ENCODE data around the gene C10orf143.

C10orf143 gene

DNA sequence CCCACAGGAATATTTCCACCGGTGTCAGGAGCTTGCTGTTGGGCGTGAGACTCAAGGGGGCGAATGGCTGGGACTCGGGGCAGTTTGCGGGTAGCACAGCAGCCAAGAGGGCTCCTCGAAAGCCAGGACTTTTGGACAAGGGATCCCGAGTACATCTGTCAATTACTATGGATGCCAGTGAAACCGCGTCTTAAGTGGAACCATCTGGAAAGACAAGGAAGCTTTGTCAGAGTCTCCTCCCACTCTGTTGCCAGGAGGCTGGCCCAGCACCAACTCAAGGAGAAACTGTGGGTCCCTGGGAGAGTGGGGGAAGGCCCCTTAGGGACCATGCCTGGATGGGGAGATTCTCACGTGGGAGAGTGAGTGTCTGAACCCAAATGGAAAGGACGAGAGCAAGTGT lies 57.1 kb downstream of the C10orf143 start:
- no peak overlapping the region for H3K4me3 ChIP-seq (ENCODE audit: low read depth, low read length)
- TF ChIP-seq, protein P1, sequence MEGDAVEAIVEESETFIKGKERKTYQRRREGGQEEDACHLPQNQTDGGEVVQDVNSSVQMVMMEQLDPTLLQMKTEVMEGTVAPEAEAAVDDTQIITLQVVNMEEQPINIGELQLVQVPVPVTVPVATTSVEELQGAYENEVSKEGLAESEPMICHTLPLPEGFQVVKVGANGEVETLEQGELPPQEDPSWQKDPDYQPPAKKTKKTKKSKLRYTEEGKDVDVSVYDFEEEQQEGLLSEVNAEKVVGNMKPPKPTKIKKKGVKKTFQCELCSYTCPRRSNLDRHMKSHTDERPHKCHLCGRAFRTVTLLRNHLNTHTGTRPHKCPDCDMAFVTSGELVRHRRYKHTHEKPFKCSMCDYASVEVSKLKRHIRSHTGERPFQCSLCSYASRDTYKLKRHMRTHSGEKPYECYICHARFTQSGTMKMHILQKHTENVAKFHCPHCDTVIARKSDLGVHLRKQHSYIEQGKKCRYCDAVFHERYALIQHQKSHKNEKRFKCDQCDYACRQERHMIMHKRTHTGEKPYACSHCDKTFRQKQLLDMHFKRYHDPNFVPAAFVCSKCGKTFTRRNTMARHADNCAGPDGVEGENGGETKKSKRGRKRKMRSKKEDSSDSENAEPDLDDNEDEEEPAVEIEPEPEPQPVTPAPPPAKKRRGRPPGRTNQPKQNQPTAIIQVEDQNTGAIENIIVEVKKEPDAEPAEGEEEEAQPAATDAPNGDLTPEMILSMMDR (IDR thresholded peaks at IDR 0.05; ENCODE audit: borderline replicate concordance, insufficient read depth, low read depth, low read length): no peak

DNA sequence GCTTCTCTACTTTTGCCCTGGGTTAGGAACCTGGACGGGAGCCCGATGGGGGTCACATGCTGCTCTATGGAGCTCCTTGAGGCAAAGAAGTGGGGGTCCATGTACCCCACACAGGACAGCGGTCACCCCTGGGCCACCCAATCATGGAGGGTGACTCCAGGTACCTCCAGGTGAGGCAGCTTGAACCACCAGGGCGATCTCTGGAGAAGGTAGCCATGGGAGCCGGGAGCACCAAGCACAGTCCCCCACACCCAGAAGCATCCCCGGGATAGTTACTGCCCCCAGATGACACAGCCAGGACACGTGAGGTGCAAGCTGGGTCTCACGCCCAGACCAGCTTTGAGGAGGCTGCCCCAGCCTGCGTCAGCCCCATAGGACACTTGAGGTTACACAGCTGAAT lies 58.4 kb downstream of the C10orf143 start:
- TF ChIP-seq, protein P1 (IDR thresholded peaks at IDR 0.05; ENCODE audit: borderline replicate concordance, insufficient read depth, low read depth, low read length): no peak
- no peak overlapping the region for H3K4me3 ChIP-seq (ENCODE audit: low read depth, low read length)

DNA sequence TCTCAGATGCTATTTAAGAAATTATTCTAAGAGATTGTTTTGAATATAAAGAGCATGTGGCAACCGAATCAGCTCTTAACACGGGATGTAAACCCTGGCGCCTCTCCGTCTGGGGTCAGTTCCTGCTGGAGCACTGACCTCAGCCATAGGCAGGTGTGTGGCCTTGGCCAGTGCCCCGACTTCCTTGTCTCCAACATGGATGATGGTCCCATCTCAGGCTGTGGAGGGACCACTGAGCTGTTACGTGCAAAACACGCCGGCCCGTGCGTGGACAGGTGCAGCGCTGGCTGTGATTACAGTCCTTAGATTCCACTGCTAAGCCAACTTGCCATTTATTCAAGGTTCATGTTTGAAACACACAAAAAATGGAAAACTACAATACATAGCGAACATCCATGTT lies 59.9 kb downstream of the C10orf143 start:
- H3K4me3 ChIP-seq (ENCODE audit: low read depth, low read length): no peak overlapping the region
- TF ChIP-seq, protein P1 (IDR thresholded peaks at IDR 0.05; ENCODE audit: borderline replicate concordance, insufficient read depth, low read depth, low read length): no peak

DNA sequence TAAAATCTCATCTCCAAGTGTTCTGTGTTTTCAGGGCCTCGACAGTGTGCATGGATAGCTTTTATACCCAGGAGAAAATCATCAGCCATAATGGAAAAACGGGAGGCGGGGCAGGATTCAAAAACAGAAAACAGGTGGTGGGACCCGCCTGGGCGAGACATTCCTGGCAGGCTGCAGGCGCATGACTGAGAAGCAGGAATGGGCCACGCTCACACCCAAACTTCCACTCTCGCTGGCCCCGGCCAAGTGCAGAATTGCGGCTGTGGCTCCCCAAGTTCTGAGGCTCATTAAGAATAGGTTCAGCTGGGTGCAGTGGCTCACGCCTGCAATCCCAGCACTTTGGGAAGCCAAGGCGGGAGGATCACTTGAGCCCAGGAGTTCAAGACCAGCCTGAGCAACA lies 60.6 kb downstream of the C10orf143 start:
- TF ChIP-seq, protein P1 (IDR thresholded peaks at IDR 0.05; ENCODE audit: borderline replicate concordance, insufficient read depth, low read depth, low read length): no peak
- no peak overlapping the region for H3K4me3 ChIP-seq (ENCODE audit: low read depth, low read length)

DNA sequence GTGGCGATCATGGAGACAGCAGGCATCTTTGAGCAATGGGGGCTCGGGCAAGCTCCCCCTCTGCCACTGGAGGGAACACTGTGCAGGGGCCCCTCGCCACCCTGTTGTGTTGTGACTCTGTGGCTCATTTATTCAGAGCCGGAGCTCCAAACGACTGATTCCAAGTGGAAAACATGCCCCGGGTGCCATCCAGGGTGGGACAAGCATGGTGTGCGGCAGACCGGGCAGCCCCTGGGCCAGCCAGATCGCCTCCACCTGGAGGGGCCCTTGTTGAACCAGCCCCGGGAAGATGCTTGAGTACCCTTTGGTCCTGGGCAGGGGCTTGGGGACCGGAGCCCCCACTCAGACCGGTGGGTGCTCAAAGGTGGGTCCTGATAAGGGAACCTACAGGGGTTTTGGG lies 61.4 kb downstream of the C10orf143 start:
- no peak overlapping the region for H3K4me3 ChIP-seq (ENCODE audit: low read depth, low read length)
- TF ChIP-seq, protein P1 (IDR thresholded peaks at IDR 0.05; ENCODE audit: borderline replicate concordance, insufficient read depth, low read depth, low read length): no peak

DNA sequence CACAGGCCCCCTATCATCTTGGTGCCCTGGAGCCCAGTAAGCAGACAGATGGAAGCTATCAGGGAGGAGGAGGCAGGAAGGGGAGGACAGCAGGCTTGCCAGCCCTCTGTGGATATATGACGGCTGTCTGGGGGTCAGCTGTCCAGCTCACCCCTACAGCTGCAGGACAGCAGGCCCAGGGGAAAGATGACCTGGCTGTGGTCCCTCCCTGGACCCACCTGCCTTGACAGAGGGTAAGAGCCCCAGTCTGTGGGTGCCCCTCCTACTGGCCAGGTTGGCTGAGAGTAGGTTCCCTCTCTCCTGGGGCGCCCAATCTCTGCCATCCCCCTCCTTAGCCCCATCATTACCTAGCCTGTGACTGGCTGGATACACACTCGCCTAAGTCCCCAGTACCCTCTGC lies 62.5 kb downstream of the C10orf143 start:
- no peak overlapping the region for H3K4me3 ChIP-seq (ENCODE audit: low read depth, low read length)
- TF ChIP-seq, protein P1 (IDR thresholded peaks at IDR 0.05; ENCODE audit: borderline replicate concordance, insufficient read depth, low read depth, low read length): no peak

DNA sequence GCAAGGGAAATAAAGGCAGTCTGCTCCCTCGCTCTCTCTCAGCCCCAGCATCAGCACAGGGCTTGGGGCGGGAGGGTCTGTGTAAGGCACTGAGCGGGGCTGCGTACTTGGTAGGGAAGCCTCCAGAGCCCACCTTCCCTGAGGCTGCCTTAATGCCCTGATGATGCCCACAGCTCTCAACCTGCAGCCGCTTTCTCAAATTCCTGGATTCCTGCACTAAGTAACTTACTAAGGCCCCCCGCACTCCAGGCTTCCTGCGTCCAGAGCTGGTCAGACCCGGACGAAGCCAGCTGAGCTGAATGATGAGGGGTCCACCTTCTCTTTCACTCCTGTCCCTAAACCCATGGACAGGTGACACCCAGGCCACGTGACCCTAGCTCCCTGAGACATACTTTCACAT lies 63.3 kb downstream of the C10orf143 start:
- no peak overlapping the region for H3K4me3 ChIP-seq (ENCODE audit: low read depth, low read length)
- TF ChIP-seq, protein P1 (IDR thresholded peaks at IDR 0.05; ENCODE audit: borderline replicate concordance, insufficient read depth, low read depth, low read length): no peak
